HG02763 (cell line): ENCODE results near the gene GTPBP10.

Source experiments
- ATAC-seq: cut with Tn5 transposase; IDR thresholded peaks from one replicate; pipeline ENCODE4 v1.9.1; 2021; ENCODE audit warnings: mild to moderate bottlenecking, moderate library complexity; ENCODE audit not compliant: unreplicated experiment

Gene GTPBP10

GRCh38 chr7:90351987-90352386, 5.5 kb downstream of the GTPBP10 start:
- ATAC-seq, result no peak

GRCh38 chr7:90383422-90383821, 36.9 kb downstream of the GTPBP10 start:
- no peak for ATAC-seq

GRCh38 chr7:90383861-90384260, 37.3 kb downstream of the GTPBP10 start:
- ATAC-seq, result no peak

GRCh38 chr7:90384433-90384832, 37.9 kb downstream of the GTPBP10 start:
- ATAC-seq, result no peak

- no peak for ATAC-seq
These were observed 41.1 kb downstream of the GTPBP10 start for GRCh38 chr7:90387470-90388240.

GRCh38 chr7:90390926-90391325, 44.4 kb downstream of the GTPBP10 start:
- no peak for ATAC-seq

GRCh38 chr7:90391488-90391887, 45.0 kb downstream of the GTPBP10 start:
- ATAC-seq, result no peak

- no peak for ATAC-seq
These were observed 49.9 kb downstream of the GTPBP10 start for GRCh38 chr7:90396420-90396819.

- no peak for ATAC-seq
These were observed 55.5 kb downstream of the GTPBP10 start for GRCh38 chr7:90401989-90402388.

- no peak for ATAC-seq
These were observed 56.3 kb downstream of the GTPBP10 start for GRCh38 chr7:90402785-90403173.

- peak; percentile 90 for ATAC-seq
These were observed 56.9 kb downstream of the GTPBP10 start, which contains the start of gene CLDN12 for GRCh38 chr7:90403174-90404113. TSS of gene CLDN12 (plus strand) at chr7:90403461. CDS start at chr7:90412677, 9,216 bp downstream.

GRCh38 chr7:90404777-90405176, 58.3 kb downstream of the GTPBP10 start:
- ATAC-seq, result no peak

GRCh38 chr7:90407484-90407821, 60.9 kb downstream of the GTPBP10 start:
- no peak for ATAC-seq

GRCh38 chr7:90408142-90408541, 61.6 kb downstream of the GTPBP10 start:
- no peak for ATAC-seq

GRCh38 chr7:90409667-90410066, 63.2 kb downstream of the GTPBP10 start:
- ATAC-seq, result no peak

- ATAC-seq, result no peak
These were observed 65.0 kb downstream of the GTPBP10 start for GRCh38 chr7:90411510-90411909.

- ATAC-seq, result no peak
These were observed 66.1 kb downstream of the GTPBP10 start for GRCh38 chr7:90412458-90413184.

- ATAC-seq, result no peak
These were observed 66.6 kb downstream of the GTPBP10 start for GRCh38 chr7:90413185-90413528.

GRCh38 chr7:90421651-90422050, 75.1 kb downstream of the GTPBP10 start:
- ATAC-seq, result no peak

- peak; percentile 95 for ATAC-seq
These were observed 78.2 kb downstream of the GTPBP10 start for GRCh38 chr7:90424720-90425119.

- no peak for ATAC-seq
These were observed 78.9 kb downstream of the GTPBP10 start for GRCh38 chr7:90425376-90425775.
